Mammary epithelial cell (primary cell): Measurements from ENCODE around the gene ST6GALNAC3.

Source experiments
- EZH2 ChIP-seq: IDR thresholded peaks from 2 replicates; pipeline ENCODE4 v1.6.1; 2012; ENCODE audit warnings: low read length, inconsistent platforms, borderline replicate concordance
- TF ChIP-seq, protein P1 (sequence below), 2 donors: IDR thresholded peaks in 1 of 2; conservative IDR thresholded peaks in 1 of 2; 2 replicates each; pipeline ENCODE4 v1.5.1; 2011 to 2012; ENCODE audit warnings: inconsistent platforms in 2 of 2, low read length in 2 of 2, mild to moderate bottlenecking in 2 of 2, control low read depth in 1 of 2, low read depth in 1 of 2; ENCODE audit not compliant: insufficient read depth in 1 of 2; ENCODE audit errors: extremely low read depth in 1 of 2

DNA sequence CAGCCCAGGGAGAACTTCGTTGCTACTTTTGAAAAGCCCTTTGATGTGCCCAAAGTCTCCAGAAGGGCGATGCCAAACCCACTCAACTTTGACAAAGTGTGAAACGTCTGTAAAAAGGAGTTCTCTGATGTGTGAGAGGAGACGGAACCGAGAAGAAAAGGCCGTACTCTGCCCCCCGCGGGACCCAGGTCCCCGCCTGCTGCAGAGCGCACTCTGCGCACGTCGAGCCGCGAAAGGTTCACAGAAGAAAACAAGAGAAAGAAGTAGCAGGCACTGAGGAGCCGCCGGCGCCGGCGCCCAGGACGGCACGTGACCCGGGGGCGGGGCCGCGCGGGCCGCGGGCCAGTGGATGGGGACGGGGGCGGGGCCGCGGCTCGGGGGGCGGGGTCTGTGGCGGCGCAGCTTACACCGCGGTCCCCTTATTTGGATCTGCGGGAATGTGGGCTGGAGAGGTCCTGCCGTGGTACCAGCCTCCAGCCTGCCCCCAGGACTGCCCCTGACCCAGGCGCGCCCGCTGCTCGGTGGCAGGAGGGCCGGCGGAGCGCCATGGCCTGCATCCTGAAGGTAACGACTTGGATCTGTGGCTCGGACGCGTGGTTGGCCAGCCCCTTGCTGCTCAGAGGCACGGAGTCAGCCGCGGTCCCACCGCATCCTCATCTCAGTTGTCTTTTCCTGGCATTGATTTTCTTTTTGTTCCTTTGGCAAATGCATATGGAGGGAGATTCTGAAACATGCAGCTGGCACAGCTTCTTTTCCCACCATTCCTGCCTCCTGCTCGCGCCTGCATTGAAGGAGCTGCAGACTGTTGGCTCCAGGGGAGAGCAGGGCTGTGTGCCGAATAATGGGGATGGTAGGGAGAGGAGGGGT lies at the start of gene ST6GALNAC3:
- TF ChIP-seq, protein P1, sequence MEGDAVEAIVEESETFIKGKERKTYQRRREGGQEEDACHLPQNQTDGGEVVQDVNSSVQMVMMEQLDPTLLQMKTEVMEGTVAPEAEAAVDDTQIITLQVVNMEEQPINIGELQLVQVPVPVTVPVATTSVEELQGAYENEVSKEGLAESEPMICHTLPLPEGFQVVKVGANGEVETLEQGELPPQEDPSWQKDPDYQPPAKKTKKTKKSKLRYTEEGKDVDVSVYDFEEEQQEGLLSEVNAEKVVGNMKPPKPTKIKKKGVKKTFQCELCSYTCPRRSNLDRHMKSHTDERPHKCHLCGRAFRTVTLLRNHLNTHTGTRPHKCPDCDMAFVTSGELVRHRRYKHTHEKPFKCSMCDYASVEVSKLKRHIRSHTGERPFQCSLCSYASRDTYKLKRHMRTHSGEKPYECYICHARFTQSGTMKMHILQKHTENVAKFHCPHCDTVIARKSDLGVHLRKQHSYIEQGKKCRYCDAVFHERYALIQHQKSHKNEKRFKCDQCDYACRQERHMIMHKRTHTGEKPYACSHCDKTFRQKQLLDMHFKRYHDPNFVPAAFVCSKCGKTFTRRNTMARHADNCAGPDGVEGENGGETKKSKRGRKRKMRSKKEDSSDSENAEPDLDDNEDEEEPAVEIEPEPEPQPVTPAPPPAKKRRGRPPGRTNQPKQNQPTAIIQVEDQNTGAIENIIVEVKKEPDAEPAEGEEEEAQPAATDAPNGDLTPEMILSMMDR (conservative IDR thresholded peaks at IDR 0.05 in 1 of 2, IDR thresholded peaks at IDR 0.05 in 1 of 2; ENCODE audit: extremely low read depth in 1 of 2, insufficient read depth in 1 of 2, low read depth in 1 of 2, low read length in 2 of 2), result no peak
- TF ChIP-seq EZH2, result no peak
